Osteoblast (primary cell): Measurements from ENCODE around the gene GNAL. TPM values are rescaled to one million over a fixed set of nuclear protein-coding genes. Genes with fewer than 3 reads are reported as not detected.

Experiments
- DNase-seq: peaks from one replicate; pipeline ENCODE4 v3.0.0; 2011; ENCODE audit warnings: low spot score, mixed read lengths; ENCODE audit not compliant: insufficient read length; ENCODE audit errors: missing footprints
- H2AFZ ChIP-seq: 2 replicates; pipeline ENCODE4 v1.6.0; 2011; ENCODE audit warnings: mild to moderate bottlenecking, low read length
- H3K27ac ChIP-seq: 2 replicates; pipeline ENCODE4 v1.5.1; 2011; ENCODE audit warnings: mild to moderate bottlenecking, low read depth, low read length, moderate library complexity
- H3K27me3 ChIP-seq: 2 replicates; pipeline ENCODE4 v1.6.0; 2012; ENCODE audit warnings: mild to moderate bottlenecking, control low read depth, inconsistent platforms, low read length, moderate library complexity; ENCODE audit not compliant: insufficient read depth
- H3K36me3 ChIP-seq: 2 replicates; pipeline ENCODE4 v1.5.1; 2011; ENCODE audit warnings: mild to moderate bottlenecking, low read length, control low read depth, moderate library complexity; ENCODE audit not compliant: insufficient read depth
- H3K4me1 ChIP-seq: 2 replicates; pipeline ENCODE4 v1.5.1; 2011; ENCODE audit warnings: mild to moderate bottlenecking, low read length, control low read depth, moderate library complexity; ENCODE audit not compliant: insufficient read depth
- H3K4me2 ChIP-seq: 2 replicates; pipeline ENCODE4 v1.6.0; 2011; ENCODE audit warnings: mild to moderate bottlenecking, low read length; ENCODE audit not compliant: insufficient read depth
- H3K4me3 ChIP-seq: fragments of 200-600 bp; sonication (generic); 3 replicates; pipeline ENCODE4 v1.5.1; 2012; ENCODE audit warnings: mild to moderate bottlenecking, low read length, inconsistent platforms; ENCODE audit not compliant: insufficient read depth
- H3K79me2 ChIP-seq: 2 replicates; pipeline ENCODE4 v1.6.0; 2012; ENCODE audit warnings: mild to moderate bottlenecking, low read length, control low read depth, inconsistent platforms; ENCODE audit not compliant: insufficient read depth
- H3K9me3 ChIP-seq: 2 replicates; pipeline ENCODE4 v1.5.1; 2011; ENCODE audit warnings: low read depth, low read length, control low read depth
- H4K20me1 ChIP-seq: 2 replicates; pipeline ENCODE4 v1.6.0; 2012; ENCODE audit warnings: mild to moderate bottlenecking, low read length, control low read depth; ENCODE audit not compliant: insufficient read depth
- CTCF ChIP-seq: IDR thresholded peaks from 2 replicates; pipeline ENCODE4 v1.5.1; 2011; ENCODE audit warnings: mild to moderate bottlenecking, low read depth, low read length, moderate library complexity; ENCODE audit errors: extremely low read depth
- total RNA-seq: library from RNA; depleted of rRNA; stranded (reverse); fragments of >200 nt; gene quantifications from 2 replicates; pipeline ENCODE4 v1.2.3, GENCODE V29; 2012

GNAL gene
- total RNA-seq, 1 donor = 0.72 TPM

GRCh38 chr18:11874676-11875075 lies 185.6 kb downstream of the GNAL start:
- H2AFZ ChIP-seq = no peak overlapping the region
- no peak for DNase-seq
- no peak overlapping the region for H3K4me3 ChIP-seq
- TF ChIP-seq CTCF = no peak
- H3K9me3 ChIP-seq = no peaks in the 10 kb centered on the region
- no peaks in the 10 kb centered on the region for H3K79me2 ChIP-seq
- H3K36me3 ChIP-seq = no peaks in the 10 kb centered on the region
- no peak overlapping the region for H3K27ac ChIP-seq
- no peak overlapping the region for H3K4me2 ChIP-seq
- H4K20me1 ChIP-seq = no peaks in the 10 kb centered on the region
- H3K4me1 ChIP-seq = no peaks in the 10 kb centered on the region
- H3K27me3 ChIP-seq = no peaks in the 10 kb centered on the region

- Histone ChIP-seq H3K27ac (no peak overlapping the region), H3K4me3 (no peak overlapping the region), H3K4me1 (no peaks in the 10 kb centered on the region), H3K9me3 (no peaks in the 10 kb centered on the region), H2AFZ (no peak overlapping the region), H3K4me2 (no peak overlapping the region), H3K79me2 (no peaks in the 10 kb centered on the region), H4K20me1 (no peaks in the 10 kb centered on the region), H3K27me3 (no peaks in the 10 kb centered on the region), H3K36me3 (no peaks in the 10 kb centered on the region)
- TF ChIP-seq CTCF = no peak
- DNase-seq = no peak
Observed at GRCh38 chr18:11877497-11878135, 188.6 kb downstream of the GNAL start.

GRCh38 chr18:11880586-11881304 lies 191.7 kb downstream of the GNAL start:
- no peak for TF ChIP-seq CTCF
- H3K4me2 ChIP-seq = no peak overlapping the region
- H4K20me1 ChIP-seq = no peaks in the 10 kb centered on the region
- no peak overlapping the region for H2AFZ ChIP-seq
- H3K27ac ChIP-seq = no peak overlapping the region
- no peaks in the 10 kb centered on the region for H3K27me3 ChIP-seq
- peaks cover 15% of the 10 kb centered on the region for H3K36me3 ChIP-seq
- no peak overlapping the region for H3K4me3 ChIP-seq
- H3K9me3 ChIP-seq = no peaks in the 10 kb centered on the region
- no peaks in the 10 kb centered on the region for H3K79me2 ChIP-seq
- DNase-seq = no peak
- H3K4me1 ChIP-seq = no peaks in the 10 kb centered on the region

GRCh38 chr18:11882636-11883035 lies 193.6 kb downstream of the GNAL start:
- no peak overlapping the region for H3K4me3 ChIP-seq
- H3K27me3 ChIP-seq = no peaks in the 10 kb centered on the region
- TF ChIP-seq CTCF = no peak
- H3K4me1 ChIP-seq = no peaks in the 10 kb centered on the region
- no peak overlapping the region for H3K4me2 ChIP-seq
- no peak overlapping the region for H2AFZ ChIP-seq
- no peak overlapping the region for H3K27ac ChIP-seq
- DNase-seq = no peak
- peaks cover 23% of the 10 kb centered on the region for H3K36me3 ChIP-seq
- no peaks in the 10 kb centered on the region for H4K20me1 ChIP-seq
- H3K79me2 ChIP-seq = no peaks in the 10 kb centered on the region
- no peaks in the 10 kb centered on the region for H3K9me3 ChIP-seq
